Measurements from ENCODE around the gene CRK.
"Not testable (repeated sequence)": the region's sequence is repeated elsewhere in the genome, so short reads cannot be mapped to it uniquely, and the experiment has no call there.

The CRK gene

GRCh38 chr17:1379930-1380313, 76.1 kb downstream of the CRK start:
- DNase-seq = no peak

GRCh38 chr17:1379208-1379929, 76.7 kb downstream of the CRK start:
- DNase-seq = no peak

- not testable (repeated sequence) for DNase-seq
These were observed 77.6 kb downstream of the CRK start for GRCh38 chr17:1378476-1378860.

GRCh38 chr17:1377334-1377733, 78.7 kb downstream of the CRK start:
- no peak for DNase-seq

- no peak for DNase-seq
These were observed 80.0 kb downstream of the CRK start for GRCh38 chr17:1376061-1376460.

GRCh38 chr17:1375615-1376014, 80.4 kb downstream of the CRK start:
- DNase-seq = no peak

- DNase-seq = no peak
These were observed 81.4 kb downstream of the CRK start for GRCh38 chr17:1374431-1375177.

GRCh38 chr17:1373707-1374237, 82.3 kb downstream of the CRK start:
- no peak for DNase-seq

- DNase-seq = no peak
These were observed 83.4 kb downstream of the CRK start for GRCh38 chr17:1372618-1373017.

GRCh38 chr17:1371893-1372590, 84.0 kb downstream of the CRK start:
- DNase-seq = no peak

Measured in NCI-H510A (cell line).